Activated T-cell treated with anti-CD3 and anti-CD28 coated beads, Interleukin-2, amount 50 U/mL, for 24 hours (primary cell): Measurements from ENCODE around the gene CACNA1C.

Experiments used
- DNase-seq: peaks from one replicate; pipeline ENCODE4 v3.0.0-alpha.2; 2020
- H3K27ac Mint-ChIP-seq: 2 replicates; pipeline ENCODE4 v1.8.0; 2020; ENCODE audit warnings: mild to moderate bottlenecking, mixed read lengths
- H3K27me3 Mint-ChIP-seq: 2 replicates; pipeline ENCODE4 v1.8.0; 2020; ENCODE audit warnings: mixed read lengths
- H3K36me3 Mint-ChIP-seq: 2 replicates; pipeline ENCODE4 v1.8.0; 2020; ENCODE audit warnings: low read depth, mixed read lengths
- H3K4me1 Mint-ChIP-seq: 2 replicates; pipeline ENCODE4 v1.8.0; 2020; ENCODE audit warnings: low read depth, mixed read lengths
- H3K4me3 Mint-ChIP-seq: 2 replicates; pipeline ENCODE4 v1.8.0; 2020; ENCODE audit warnings: mild to moderate bottlenecking, moderate library complexity, mixed read lengths
- H3K9me3 Mint-ChIP-seq: 2 replicates; pipeline ENCODE4 v1.8.0; 2020; ENCODE audit warnings: mixed read lengths

The CACNA1C gene

DNA sequence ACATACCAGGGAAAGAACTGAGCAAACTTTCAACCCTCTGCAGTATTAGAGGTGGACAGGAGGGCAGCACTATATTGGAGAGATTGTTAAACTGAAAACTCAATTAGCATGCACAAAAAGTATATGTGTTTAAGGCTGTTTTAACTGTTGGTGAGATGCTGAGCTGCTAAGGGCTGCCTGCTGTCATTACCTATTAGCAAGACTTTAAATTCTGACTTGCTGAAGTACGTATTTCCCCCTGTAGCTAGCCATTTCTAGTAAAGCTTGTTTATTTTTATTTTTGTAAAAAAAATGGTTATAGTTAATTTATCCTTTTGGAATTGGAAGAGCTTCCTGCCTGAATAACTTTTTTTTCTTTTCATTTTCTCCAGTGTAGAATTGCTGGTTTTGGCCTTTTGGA is 92.2 kb downstream of the CACNA1C start:
- H3K4me3 Mint-ChIP-seq = no peak overlapping the region
- H3K4me1 Mint-ChIP-seq = no peaks in the 10 kb centered on the region
- H3K9me3 Mint-ChIP-seq = no peaks in the 10 kb centered on the region
- H3K27ac Mint-ChIP-seq = no peak overlapping the region
- no peaks in the 10 kb centered on the region for H3K36me3 Mint-ChIP-seq
- peaks cover 30% of the 10 kb centered on the region for H3K27me3 Mint-ChIP-seq
- no peak for DNase-seq

GRCh38 chr12:2145433-2145998 is 92.7 kb downstream of the CACNA1C start:
- H3K36me3 Mint-ChIP-seq = no peaks in the 10 kb centered on the region
- no peak overlapping the region for H3K27ac Mint-ChIP-seq
- H3K9me3 Mint-ChIP-seq = no peaks in the 10 kb centered on the region
- no peaks in the 10 kb centered on the region for H3K4me1 Mint-ChIP-seq
- H3K4me3 Mint-ChIP-seq = no peak overlapping the region
- peaks cover 33% of the 10 kb centered on the region for H3K27me3 Mint-ChIP-seq
- no peak for DNase-seq

DNA sequence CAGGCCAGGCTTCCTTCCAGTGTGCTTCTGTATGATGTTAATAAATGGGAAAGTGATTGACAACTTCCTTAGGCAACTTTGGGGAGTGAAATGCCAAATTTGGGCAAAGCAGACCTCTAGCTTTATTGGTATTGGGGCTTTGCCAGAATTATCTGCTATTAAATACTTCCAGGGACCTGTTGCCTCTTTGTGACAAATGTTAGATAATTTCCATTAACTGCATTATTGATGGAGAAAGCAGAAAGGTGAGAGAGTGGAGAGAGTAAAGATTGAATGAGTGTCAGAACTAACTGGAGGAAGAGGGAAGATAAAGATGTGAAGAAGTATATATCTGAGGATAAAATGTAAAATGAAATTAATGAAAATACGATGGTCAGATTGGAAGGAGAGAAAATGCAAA is 94.5 kb downstream of the CACNA1C start:
- peaks cover 44% of the 10 kb centered on the region for H3K27me3 Mint-ChIP-seq
- no peak overlapping the region for H3K27ac Mint-ChIP-seq
- H3K36me3 Mint-ChIP-seq = no peaks in the 10 kb centered on the region
- DNase-seq = no peak
- no peaks in the 10 kb centered on the region for H3K9me3 Mint-ChIP-seq
- no peak overlapping the region for H3K4me3 Mint-ChIP-seq
- peaks cover 4% of the 10 kb centered on the region for H3K4me1 Mint-ChIP-seq

GRCh38 chr12:2149091-2149490 is 96.3 kb downstream of the CACNA1C start:
- Mint-ChIP-seq H3K4me3 (no peak overlapping the region), H3K4me1 (peaks cover 4% of the 10 kb centered on the region), H3K36me3 (no peaks in the 10 kb centered on the region), H3K27me3 (peaks cover 54% of the 10 kb centered on the region), H3K27ac (no peak overlapping the region), H3K9me3 (no peaks in the 10 kb centered on the region)
- no peak for DNase-seq

DNA sequence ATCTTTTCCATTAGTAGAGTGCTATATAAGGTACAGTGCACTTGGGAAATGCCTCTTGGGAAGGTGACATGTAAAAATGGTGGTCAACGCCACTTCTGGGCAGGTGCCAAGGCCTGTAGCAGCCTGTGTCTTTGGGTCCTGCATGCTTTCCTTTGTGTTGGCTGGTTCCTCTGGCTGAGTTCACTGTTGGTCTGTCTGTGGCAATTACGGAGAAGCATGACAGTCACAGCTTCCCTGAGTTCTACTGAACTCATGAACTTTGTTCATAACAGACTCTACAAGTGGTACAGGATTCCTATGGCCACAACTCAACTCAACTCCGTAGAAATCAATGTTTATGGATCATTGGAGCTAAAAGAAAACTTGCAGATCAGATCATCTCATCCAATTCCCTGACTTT is 98.0 kb downstream of the CACNA1C start:
- Mint-ChIP-seq H3K9me3 (no peaks in the 10 kb centered on the region), H3K36me3 (no peaks in the 10 kb centered on the region), H3K4me3 (no peak overlapping the region), H3K27me3 (peaks cover 58% of the 10 kb centered on the region), H3K4me1 (peaks cover 4% of the 10 kb centered on the region), H3K27ac (no peak overlapping the region)
- DNase-seq = no peak

- no peak for DNase-seq
- Mint-ChIP-seq H3K27me3 (peaks cover 54% of the 10 kb centered on the region), H3K9me3 (no peaks in the 10 kb centered on the region), H3K4me1 (peaks cover 4% of the 10 kb centered on the region), H3K36me3 (no peaks in the 10 kb centered on the region), H3K4me3 (no peak overlapping the region), H3K27ac (no peak overlapping the region)
Observed at GRCh38 chr12:2151391-2151790, 98.6 kb downstream of the CACNA1C start.

- DNase-seq = no peak
- Mint-ChIP-seq H3K27me3 (peaks cover 54% of the 10 kb centered on the region), H3K4me3 (no peak overlapping the region), H3K36me3 (no peaks in the 10 kb centered on the region), H3K27ac (no peak overlapping the region), H3K9me3 (no peaks in the 10 kb centered on the region), H3K4me1 (peaks cover 4% of the 10 kb centered on the region)
Observed at GRCh38 chr12:2152134-2152533, 99.3 kb downstream of the CACNA1C start.

DNA sequence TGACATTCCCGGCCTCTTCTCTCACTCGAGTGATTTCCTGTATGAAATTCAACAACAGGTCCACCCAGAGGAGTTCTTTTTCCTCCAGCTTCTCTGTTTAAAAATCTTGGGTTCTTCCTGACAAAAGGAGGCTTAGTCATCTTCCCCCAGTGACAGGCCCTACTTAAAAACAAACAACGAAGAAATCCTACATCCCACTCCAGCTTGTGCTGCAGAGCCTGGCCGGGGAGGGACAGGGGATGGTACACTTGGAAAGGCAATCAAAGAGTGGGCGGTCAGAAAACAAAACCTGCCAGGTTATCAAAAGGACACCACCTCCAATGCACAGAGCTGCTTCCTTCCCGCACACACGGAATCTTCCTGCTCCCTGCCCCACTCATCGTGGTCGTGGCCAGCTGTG is 101.3 kb downstream of the CACNA1C start:
- H3K9me3 Mint-ChIP-seq = no peaks in the 10 kb centered on the region
- no peak overlapping the region for H3K4me3 Mint-ChIP-seq
- DNase-seq = no peak
- H3K27me3 Mint-ChIP-seq = peaks cover 43% of the 10 kb centered on the region
- H3K27ac Mint-ChIP-seq = no peak overlapping the region
- H3K4me1 Mint-ChIP-seq = peaks cover 4% of the 10 kb centered on the region
- H3K36me3 Mint-ChIP-seq = no peaks in the 10 kb centered on the region

DNA sequence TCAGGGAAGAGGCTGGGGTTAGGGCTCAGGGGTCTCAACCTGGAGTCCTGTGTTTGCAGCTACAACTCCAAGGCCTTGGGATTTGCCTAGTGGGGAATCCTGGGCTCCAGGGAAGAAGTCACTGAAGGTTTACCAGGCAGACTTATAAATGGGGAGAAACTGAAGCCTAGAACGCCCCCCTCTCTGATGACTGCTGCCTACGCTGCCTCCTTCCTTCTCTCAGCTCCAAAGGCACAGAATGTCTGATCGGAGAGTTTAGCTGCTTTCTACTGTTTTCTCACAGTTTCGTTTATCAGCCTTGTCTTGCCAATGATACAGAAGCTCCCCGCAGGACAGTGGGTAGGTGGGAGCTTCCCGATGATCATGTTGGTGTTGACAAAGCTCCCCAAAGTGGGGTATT is 101.7 kb downstream of the CACNA1C start:
- no peaks in the 10 kb centered on the region for H3K36me3 Mint-ChIP-seq
- no peak overlapping the region for H3K27ac Mint-ChIP-seq
- H3K4me3 Mint-ChIP-seq = no peak overlapping the region
- H3K9me3 Mint-ChIP-seq = no peaks in the 10 kb centered on the region
- peaks cover 4% of the 10 kb centered on the region for H3K4me1 Mint-ChIP-seq
- H3K27me3 Mint-ChIP-seq = peaks cover 39% of the 10 kb centered on the region
- no peak for DNase-seq

DNA sequence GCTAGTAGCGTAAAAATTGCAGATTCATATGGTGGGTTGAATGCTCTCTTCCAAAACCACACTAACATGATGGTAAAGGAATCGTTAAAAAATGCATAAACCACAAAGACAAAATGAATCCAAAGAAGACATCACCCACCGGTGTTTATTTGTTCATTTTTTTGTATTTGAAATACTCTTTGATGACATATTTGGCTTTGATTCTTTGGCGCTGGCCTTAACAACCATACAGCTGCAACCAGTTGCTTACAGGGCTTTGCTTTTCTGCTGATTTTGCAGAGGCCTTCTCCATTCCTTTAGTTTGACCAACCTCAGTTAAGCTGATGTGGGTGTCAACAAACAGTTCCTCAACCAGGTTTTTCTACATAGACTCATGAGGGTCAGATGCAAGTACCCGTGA is 103.5 kb downstream of the CACNA1C start:
- no peak overlapping the region for H3K4me3 Mint-ChIP-seq
- H3K27ac Mint-ChIP-seq = no peak overlapping the region
- H3K36me3 Mint-ChIP-seq = no peaks in the 10 kb centered on the region
- H3K9me3 Mint-ChIP-seq = no peaks in the 10 kb centered on the region
- H3K27me3 Mint-ChIP-seq = peaks cover 27% of the 10 kb centered on the region
- no peaks in the 10 kb centered on the region for H3K4me1 Mint-ChIP-seq
- DNase-seq = no peak

DNA sequence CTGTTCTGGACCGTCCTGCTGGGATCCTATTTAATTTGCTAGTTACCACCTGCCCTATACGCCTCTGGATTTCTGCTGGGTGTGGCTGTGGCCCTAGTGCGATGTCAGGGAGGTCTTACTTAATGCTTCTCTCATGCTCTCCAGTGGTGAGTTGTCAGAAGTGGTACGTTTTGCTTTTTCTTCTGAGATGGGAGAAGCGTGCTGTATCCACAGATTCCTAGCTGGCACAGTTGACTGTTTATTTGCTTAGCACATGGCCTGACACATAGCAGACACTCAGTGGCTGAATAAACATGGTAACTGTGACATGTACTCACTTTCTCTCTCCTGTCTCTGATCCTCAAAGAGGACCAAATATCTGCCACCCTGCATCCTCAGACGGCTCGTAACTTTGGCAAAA is 107.3 kb downstream of the CACNA1C start:
- no peaks in the 10 kb centered on the region for H3K4me1 Mint-ChIP-seq
- no peaks in the 10 kb centered on the region for H3K36me3 Mint-ChIP-seq
- no peaks in the 10 kb centered on the region for H3K9me3 Mint-ChIP-seq
- no peak overlapping the region for H3K4me3 Mint-ChIP-seq
- H3K27me3 Mint-ChIP-seq = peaks cover 7% of the 10 kb centered on the region
- H3K27ac Mint-ChIP-seq = no peak overlapping the region
- DNase-seq = no peak

GRCh38 chr12:2161473-2161872 is 108.7 kb downstream of the CACNA1C start:
- Mint-ChIP-seq H3K4me3 (no peak overlapping the region), H3K4me1 (no peaks in the 10 kb centered on the region), H3K27ac (no peak overlapping the region), H3K36me3 (no peaks in the 10 kb centered on the region), H3K27me3 (peaks cover 8% of the 10 kb centered on the region), H3K9me3 (peaks cover 5% of the 10 kb centered on the region)
- no peak for DNase-seq

GRCh38 chr12:2163177-2163941 is 110.6 kb downstream of the CACNA1C start:
- H3K4me3 Mint-ChIP-seq = no peak overlapping the region
- H3K36me3 Mint-ChIP-seq = no peaks in the 10 kb centered on the region
- H3K9me3 Mint-ChIP-seq = peaks cover 23% of the 10 kb centered on the region
- DNase-seq = no peak
- H3K27ac Mint-ChIP-seq = no peak overlapping the region
- H3K4me1 Mint-ChIP-seq = no peaks in the 10 kb centered on the region
- peaks cover 8% of the 10 kb centered on the region for H3K27me3 Mint-ChIP-seq

GRCh38 chr12:2165021-2165420 is 112.2 kb downstream of the CACNA1C start:
- no peaks in the 10 kb centered on the region for H3K36me3 Mint-ChIP-seq
- H3K27me3 Mint-ChIP-seq = peaks cover 8% of the 10 kb centered on the region
- H3K9me3 Mint-ChIP-seq = peaks cover 26% of the 10 kb centered on the region
- no peak overlapping the region for H3K4me3 Mint-ChIP-seq
- no peak overlapping the region for H3K27ac Mint-ChIP-seq
- DNase-seq = no peak
- no peaks in the 10 kb centered on the region for H3K4me1 Mint-ChIP-seq

DNA sequence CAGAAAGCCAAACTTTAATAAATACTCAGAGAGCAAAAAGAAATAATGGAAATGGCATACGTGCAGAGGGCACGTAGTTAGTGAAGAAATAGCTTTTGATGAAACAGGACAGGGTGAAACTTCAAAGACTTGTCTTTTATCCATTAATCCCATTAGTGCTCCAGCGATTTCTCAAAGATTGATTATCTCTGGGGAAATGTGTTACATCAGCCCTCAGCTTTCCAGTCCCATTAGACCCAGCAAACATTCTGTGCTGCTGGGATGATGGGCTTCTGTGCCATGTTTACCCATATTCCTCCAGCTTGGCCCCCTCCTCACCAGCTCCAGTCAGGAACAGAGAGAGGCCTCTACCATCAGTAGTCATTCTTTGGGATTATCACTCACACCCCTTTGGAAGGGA is 113.1 kb downstream of the CACNA1C start:
- H3K36me3 Mint-ChIP-seq = no peaks in the 10 kb centered on the region
- H3K4me1 Mint-ChIP-seq = no peaks in the 10 kb centered on the region
- no peak overlapping the region for H3K4me3 Mint-ChIP-seq
- DNase-seq = no peak
- peaks cover 8% of the 10 kb centered on the region for H3K27me3 Mint-ChIP-seq
- H3K27ac Mint-ChIP-seq = no peak overlapping the region
- H3K9me3 Mint-ChIP-seq = peaks cover 26% of the 10 kb centered on the region
